Measurements from ENCODE around the gene SPATA2L. TPM values are rescaled to one million over a fixed set of nuclear protein-coding genes. Genes with fewer than 3 reads are reported as not detected.

The SPATA2L gene
- total RNA-seq, 1 donor from 2014 or later: 9.3 TPM

DNA sequence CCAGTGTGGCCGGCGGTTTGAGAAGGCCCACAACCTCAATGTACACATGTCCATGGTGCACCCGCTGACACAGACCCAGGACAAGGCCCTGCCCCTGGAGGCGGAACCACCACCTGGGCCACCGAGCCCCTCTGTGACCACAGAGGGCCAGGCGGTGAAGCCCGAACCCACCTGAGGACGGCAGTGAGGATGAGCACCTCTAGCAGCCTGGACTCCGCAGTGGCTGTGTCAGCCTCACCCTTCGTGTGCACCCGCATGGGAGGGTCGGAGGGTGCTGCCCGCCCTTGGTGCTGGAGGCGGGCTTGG is 36.5 kb upstream of the SPATA2L start:
- H3K27ac Mint-ChIP-seq (ENCODE audit: unreplicated experiment): no peak overlapping the region
- peaks cover 29% of the 10 kb centered on the region for H3K36me3 Mint-ChIP-seq (ENCODE audit: low read depth)
- TF ChIP-seq, protein P1, sequence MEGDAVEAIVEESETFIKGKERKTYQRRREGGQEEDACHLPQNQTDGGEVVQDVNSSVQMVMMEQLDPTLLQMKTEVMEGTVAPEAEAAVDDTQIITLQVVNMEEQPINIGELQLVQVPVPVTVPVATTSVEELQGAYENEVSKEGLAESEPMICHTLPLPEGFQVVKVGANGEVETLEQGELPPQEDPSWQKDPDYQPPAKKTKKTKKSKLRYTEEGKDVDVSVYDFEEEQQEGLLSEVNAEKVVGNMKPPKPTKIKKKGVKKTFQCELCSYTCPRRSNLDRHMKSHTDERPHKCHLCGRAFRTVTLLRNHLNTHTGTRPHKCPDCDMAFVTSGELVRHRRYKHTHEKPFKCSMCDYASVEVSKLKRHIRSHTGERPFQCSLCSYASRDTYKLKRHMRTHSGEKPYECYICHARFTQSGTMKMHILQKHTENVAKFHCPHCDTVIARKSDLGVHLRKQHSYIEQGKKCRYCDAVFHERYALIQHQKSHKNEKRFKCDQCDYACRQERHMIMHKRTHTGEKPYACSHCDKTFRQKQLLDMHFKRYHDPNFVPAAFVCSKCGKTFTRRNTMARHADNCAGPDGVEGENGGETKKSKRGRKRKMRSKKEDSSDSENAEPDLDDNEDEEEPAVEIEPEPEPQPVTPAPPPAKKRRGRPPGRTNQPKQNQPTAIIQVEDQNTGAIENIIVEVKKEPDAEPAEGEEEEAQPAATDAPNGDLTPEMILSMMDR (IDR thresholded peaks at IDR 0.05): no peak
- no peak for DNase-seq (ENCODE audit: low spot score)
- H3K27me3 Mint-ChIP-seq (ENCODE audit: low read depth): no peaks in the 10 kb centered on the region
- no peaks in the 10 kb centered on the region for H3K9me3 Mint-ChIP-seq (ENCODE audit: low read depth)
- peaks cover 3% of the 10 kb centered on the region for H3K4me1 Mint-ChIP-seq (ENCODE audit: low read depth)
- no peak overlapping the region for H3K4me3 Mint-ChIP-seq (ENCODE audit: unreplicated experiment)

GRCh38 chr16:89737341-89738071 is 36.0 kb upstream of the SPATA2L start:
- Mint-ChIP-seq H3K27me3 (ENCODE audit: low read depth) (no peaks in the 10 kb centered on the region), H3K4me3 (ENCODE audit: unreplicated experiment) (no peak overlapping the region), H3K4me1 (ENCODE audit: low read depth) (no peaks in the 10 kb centered on the region), H3K36me3 (ENCODE audit: low read depth) (peaks cover 31% of the 10 kb centered on the region), H3K9me3 (ENCODE audit: low read depth) (no peaks in the 10 kb centered on the region), H3K27ac (ENCODE audit: unreplicated experiment) (no peak overlapping the region)
- no peak for DNase-seq (ENCODE audit: low spot score)
- TF ChIP-seq, protein P1 (IDR thresholded peaks at IDR 0.05): no peak

- H3K4me3 Mint-ChIP-seq (ENCODE audit: unreplicated experiment): no peak overlapping the region
- H3K36me3 Mint-ChIP-seq (ENCODE audit: low read depth): peaks cover 33% of the 10 kb centered on the region
- H3K27me3 Mint-ChIP-seq (ENCODE audit: low read depth): no peaks in the 10 kb centered on the region
- TF ChIP-seq, protein P1 (IDR thresholded peaks at IDR 0.05): no peak
- no peaks in the 10 kb centered on the region for H3K9me3 Mint-ChIP-seq (ENCODE audit: low read depth)
- no peaks in the 10 kb centered on the region for H3K4me1 Mint-ChIP-seq (ENCODE audit: low read depth)
- no peak for DNase-seq (ENCODE audit: low spot score)
- H3K27ac Mint-ChIP-seq (ENCODE audit: unreplicated experiment): no peak overlapping the region
Measured at GRCh38 chr16:89736554-89736953, 35.0 kb upstream of the SPATA2L start.

DNA sequence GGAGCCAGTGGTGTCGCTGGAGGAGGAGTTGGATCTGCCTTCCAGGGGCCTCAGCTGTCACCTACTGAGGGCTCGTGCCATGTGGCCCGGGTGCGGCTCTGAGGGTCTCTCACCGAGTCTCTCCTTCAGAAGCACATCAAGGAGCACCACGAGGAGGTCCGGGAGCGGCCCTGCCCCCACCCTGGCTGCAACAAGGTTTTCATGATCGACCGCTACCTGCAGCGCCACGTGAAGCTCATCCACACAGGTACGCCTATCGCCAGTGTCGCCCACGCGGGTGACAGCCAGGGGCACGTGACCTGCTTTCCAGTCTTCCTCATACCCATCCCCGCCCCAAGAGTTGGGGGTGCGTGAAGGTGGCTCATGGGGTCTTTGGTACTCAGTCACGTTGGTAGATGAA is 32.3 kb upstream of the SPATA2L start:
- Mint-ChIP-seq H3K4me1 (ENCODE audit: low read depth) (peaks cover 3% of the 10 kb centered on the region), H3K36me3 (ENCODE audit: low read depth) (peaks cover 32% of the 10 kb centered on the region), H3K4me3 (ENCODE audit: unreplicated experiment) (no peak overlapping the region), H3K27me3 (ENCODE audit: low read depth) (no peaks in the 10 kb centered on the region), H3K27ac (ENCODE audit: unreplicated experiment) (no peak overlapping the region), H3K9me3 (ENCODE audit: low read depth) (no peaks in the 10 kb centered on the region)
- TF ChIP-seq, protein P1 (IDR thresholded peaks at IDR 0.05): no peak
- no peak for DNase-seq (ENCODE audit: low spot score)

DNA sequence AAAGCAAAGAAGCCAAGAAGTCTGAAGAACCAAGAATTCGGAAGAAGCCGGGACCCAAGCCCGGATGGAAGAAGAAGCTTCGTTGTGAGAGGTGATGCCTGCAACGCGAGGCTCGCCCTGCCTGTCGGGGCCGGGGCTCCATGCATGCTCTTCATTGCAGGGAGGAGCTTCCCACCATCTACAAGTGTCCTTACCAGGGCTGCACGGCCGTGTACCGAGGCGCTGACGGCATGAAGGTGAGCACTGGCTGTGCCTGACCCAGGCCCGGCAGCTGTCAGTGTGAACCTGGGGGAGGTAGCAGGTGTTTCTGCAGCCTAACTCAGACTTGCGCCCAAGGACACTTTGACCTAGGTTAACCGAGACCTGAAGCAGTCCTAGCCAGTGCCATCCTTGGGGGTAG is 31.8 kb upstream of the SPATA2L start:
- Mint-ChIP-seq H3K4me1 (ENCODE audit: low read depth) (peaks cover 3% of the 10 kb centered on the region), H3K27ac (ENCODE audit: unreplicated experiment) (no peak overlapping the region), H3K9me3 (ENCODE audit: low read depth) (no peaks in the 10 kb centered on the region), H3K27me3 (ENCODE audit: low read depth) (no peaks in the 10 kb centered on the region), H3K4me3 (ENCODE audit: unreplicated experiment) (no peak overlapping the region), H3K36me3 (ENCODE audit: low read depth) (peaks cover 31% of the 10 kb centered on the region)
- DNase-seq (ENCODE audit: low spot score): no peak
- TF ChIP-seq, protein P1 (IDR thresholded peaks at IDR 0.05): no peak
